Gastrocnemius medialis (tissue), 4 donors: Measurements from ENCODE around the gene PHF21B. TPM values are rescaled to one million over a fixed set of nuclear protein-coding genes. Genes with fewer than 3 reads are reported as not detected.

Source experiments
- ATAC-seq, 2 donors: fragments of 150-250 bp; one replicate each; pipeline ENCODE4 v1.9.1; 2016
- DNase-seq, 2 donors: peaks; one replicate each; pipeline ENCODE4 v3.0.0-alpha.2; 2019
- H3K27ac ChIP-seq, 4 donors: fragments of 200-600 bp; sonication (generic); 1 replicate in 1 of 4; 2 replicates in 3 of 4; pipeline ENCODE4 v1.5.1; 2016 to 2018; ENCODE audit warnings: mild to moderate bottlenecking in 2 of 4, moderate library complexity in 1 of 4
- H3K27me3 ChIP-seq, 3 donors: fragments of 200-600 bp; sonication (generic) in 2 of 3; 1 replicate in 1 of 3; 2 replicates in 2 of 3; pipeline versions ENCODE4 v1.5.1 to v1.6.0; 2016 to 2019; ENCODE audit warnings: mild to moderate bottlenecking in 1 of 3, moderate library complexity in 1 of 3
- H3K36me3 ChIP-seq, 2 donors: fragments of 200-600 bp; sonication (generic) in 1 of 2; one replicate each; pipeline ENCODE4 v1.5.1; 2017 to 2018
- H3K4me1 ChIP-seq, 2 donors: fragments of 200-600 bp; sonication (generic) in 1 of 2; one replicate each; pipeline ENCODE4 v1.5.1; 2016 to 2017; ENCODE audit warnings: mild to moderate bottlenecking in 2 of 2
- H3K4me3 ChIP-seq, 4 donors: fragments of 200-600 bp; sonication (generic) in 3 of 4; 1 replicate in 1 of 4; 2 replicates in 3 of 4; pipeline ENCODE4 v1.5.1; 2016 to 2019; ENCODE audit warnings: mild to moderate bottlenecking in 2 of 4
- H3K9me3 ChIP-seq, 3 donors: fragments of 200-600 bp; sonication (generic) in 2 of 3; 1 replicate in 1 of 3; 2 replicates in 2 of 3; pipeline ENCODE4 v1.5.1; 2016 to 2019
- CTCF ChIP-seq, 5 experiments: fragments of 450-650 bp in 3 of 5; fragments of 200-600 bp in 2 of 5; sonication (generic) in 2 of 5; IDR thresholded peaks in 4 of 5; conservative IDR thresholded peaks in 1 of 5; 1 replicate in 4 of 5; 2 replicates in 1 of 5; pipeline ENCODE4 v1.5.1; 2016 to 2019; ENCODE audit warnings: antibody characterized with exemption in 5 of 5, mild to moderate bottlenecking in 3 of 5, moderate library complexity in 3 of 5
- POLR2A ChIP-seq, 2 donors: fragments of 450-650 bp; IDR thresholded peaks; one replicate each; pipeline ENCODE4 v1.6.1; 2017; ENCODE audit warnings: antibody characterized with exemption in 2 of 2, mild to moderate bottlenecking in 2 of 2, moderate library complexity in 2 of 2
- in situ Hi-C, 4 donors: fragments of 200-750 bp; cut with MboI; loops; one replicate each; pipeline versions ENCODE4 v1.15.0 to v1.8.0; 2017; ENCODE audit warnings: low sequenced_read_pairs in 4 of 4
- intact Hi-C: fragments of 100-400 bp; cut with DNase I; formaldehyde crosslinking; loops from one replicate; pipeline ENCODE4 v1.15.1; 2023; ENCODE audit warnings: low total_unique reads
- total RNA-seq, 4 donors: library from RNA; depleted of rRNA; stranded (reverse); fragments of >200 nt; gene quantifications; one replicate each; pipeline versions ENCODE4 v1.1.0 to v1.2.3, GENCODE V29; 2016

Gene PHF21B
- total RNA-seq, 4 donors from 2014 or later: 0.07 TPM; not detected in 3

- DNase-seq: no peak
Observed at GRCh38 chr22:44934454-44934735, 75.4 kb downstream of the PHF21B start.

GRCh38 chr22:44933666-44934453, 75.9 kb downstream of the PHF21B start:
- Histone ChIP-seq H3K4me1 (no peaks in the 10 kb centered on the region), H3K4me3 (no peak overlapping the region), H3K9me3 (no peaks in the 10 kb centered on the region), H3K36me3 (no peaks in the 10 kb centered on the region), H3K27me3 (no peaks in the 10 kb centered on the region), H3K27ac (no peak overlapping the region)
- no peak for DNase-seq
- no peak for ATAC-seq
- TF ChIP-seq CTCF (IDR thresholded peaks at IDR 0.05 in 4 of 5, conservative IDR thresholded peaks at IDR 0.05 in 1 of 5) (no peak), POLR2A (IDR thresholded peaks at IDR 0.05) (no peak)
- intact Hi-C loops: no loop called here
- in situ Hi-C loops: no loop called here

More at GRCh38 chr22:44934454-44934735, 75.4 kb downstream of the PHF21B start:
- in situ Hi-C loops: no loop called here
- Histone ChIP-seq H3K4me1 (no peaks in the 10 kb centered on the region), H3K36me3 (no peaks in the 10 kb centered on the region), H3K27ac (no peak overlapping the region), H3K27me3 (peaks cover 0 to 4% (median 0%) of the 10 kb centered on the region in 3 donors), H3K4me3 (no peak overlapping the region), H3K9me3 (no peaks in the 10 kb centered on the region)
- ATAC-seq: no peak
- intact Hi-C loops: no loop called here
- TF ChIP-seq CTCF (IDR thresholded peaks at IDR 0.05 in 4 of 5, conservative IDR thresholded peaks at IDR 0.05 in 1 of 5) (no peak), POLR2A (IDR thresholded peaks at IDR 0.05) (no peak)

DNA sequence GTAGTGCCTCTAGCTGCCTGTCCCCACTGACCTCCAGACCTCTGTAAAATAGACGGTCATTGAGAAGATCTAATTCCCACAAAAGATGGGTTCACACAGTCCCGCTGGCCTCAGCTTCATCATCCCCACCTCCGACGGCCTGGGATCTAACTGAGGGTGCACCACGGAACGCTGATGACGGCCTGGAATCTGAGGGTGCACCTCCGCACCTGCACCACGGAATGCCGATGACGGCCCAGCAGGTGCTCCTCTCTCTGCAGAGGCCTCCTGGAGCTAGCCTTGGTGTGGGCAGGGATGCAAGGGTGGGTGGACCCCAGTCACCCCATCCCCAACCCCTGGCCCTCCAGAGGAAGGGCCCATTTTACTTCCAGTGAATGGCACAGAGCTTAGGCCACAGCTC, 77.3 kb downstream of the PHF21B start:
- H3K36me3 ChIP-seq: no peaks in the 10 kb centered on the region
- H3K9me3 ChIP-seq: no peaks in the 10 kb centered on the region
- TF ChIP-seq CTCF (IDR thresholded peaks at IDR 0.05 in 4 of 5, conservative IDR thresholded peaks at IDR 0.05 in 1 of 5): no peak
- TF ChIP-seq POLR2A (IDR thresholded peaks at IDR 0.05): no peak
- no peaks in the 10 kb centered on the region for H3K4me1 ChIP-seq
- in situ Hi-C loops (no loop called here), intact Hi-C loops (no loop called here)
- DNase-seq (no peak), ATAC-seq (no peak)
- H3K27ac ChIP-seq: no peak overlapping the region
- no peaks in the 10 kb centered on the region for H3K27me3 ChIP-seq
- no peak overlapping the region for H3K4me3 ChIP-seq

- ATAC-seq: no peak
Observed at GRCh38 chr22:44931766-44932165, 78.0 kb downstream of the PHF21B start.

More at GRCh38 chr22:44931766-44932165, 78.0 kb downstream of the PHF21B start:
- TF ChIP-seq POLR2A (IDR thresholded peaks at IDR 0.05) (no peak), CTCF (IDR thresholded peaks at IDR 0.05 in 4 of 5, conservative IDR thresholded peaks at IDR 0.05 in 1 of 5) (no peak)
- H3K36me3 ChIP-seq: no peaks in the 10 kb centered on the region
- no peak for DNase-seq
- H3K9me3 ChIP-seq: no peaks in the 10 kb centered on the region
- in situ Hi-C loops (no loop called here), intact Hi-C loops (no loop called here)
- no peaks in the 10 kb centered on the region for H3K27me3 ChIP-seq
- H3K27ac ChIP-seq: no peak overlapping the region
- no peak overlapping the region for H3K4me3 ChIP-seq
- no peaks in the 10 kb centered on the region for H3K4me1 ChIP-seq
